HL-60 (cell line): Measurements from ENCODE around the gene GLRA3.
A peak's percentile ranks its signal among the peaks of the same experiment; 100 is the strongest.

Source experiments
- DNase-seq, 2 experiments: peaks; one replicate each; pipeline ENCODE4 v3.0.0-alpha.2; 2010 to 2020; ENCODE audit warnings: low read depth in 1 of 2, low spot score in 1 of 2
- H3K27ac ChIP-seq: fragments of 250-450 bp; sonication (Bioruptor Pico); replicated peaks from 2 replicates; pipeline ENCODE4 v1.5.1; 2020; ENCODE audit warnings: mild to moderate bottlenecking, moderate library complexity
- H3K27me3 ChIP-seq: fragments of 250-450 bp; sonication (Bioruptor Pico); 2 replicates; pipeline ENCODE4 v1.5.1; 2021; ENCODE audit warnings: mild to moderate bottlenecking, moderate library complexity; ENCODE audit not compliant: insufficient read depth, poor library complexity, severe bottlenecking
- H3K4me3 ChIP-seq: replicated peaks from 2 replicates; pipeline ENCODE4 v1.5.1; 2011; ENCODE audit warnings: mild to moderate bottlenecking, control low read depth, low read length; ENCODE audit not compliant: insufficient read depth
- GABPA ChIP-seq: IDR thresholded peaks from 2 replicates; pipeline ENCODE4 v1.6.1; 2012; ENCODE audit warnings: low read depth
- POLR2AphosphoS5 ChIP-seq: IDR thresholded peaks from 2 replicates; pipeline ENCODE4 v1.6.1; 2012; ENCODE audit warnings: low read depth
- SPI1 ChIP-seq: IDR thresholded peaks from 2 replicates; pipeline ENCODE4 v1.6.1; 2012; ENCODE audit warnings: low read depth, mild to moderate bottlenecking, borderline replicate concordance
- TF ChIP-seq, protein P1 (sequence below): IDR thresholded peaks from 2 replicates; pipeline ENCODE4 v1.6.1; 2012; ENCODE audit warnings: low read depth; ENCODE audit not compliant: insufficient replicate concordance
- TF ChIP-seq, protein P2 (sequence below): IDR thresholded peaks from one replicate; pipeline ENCODE4 v1.5.1; 2011; ENCODE audit warnings: low read length, control low read depth, inconsistent platforms; ENCODE audit not compliant: insufficient read depth

GLRA3 gene

DNA sequence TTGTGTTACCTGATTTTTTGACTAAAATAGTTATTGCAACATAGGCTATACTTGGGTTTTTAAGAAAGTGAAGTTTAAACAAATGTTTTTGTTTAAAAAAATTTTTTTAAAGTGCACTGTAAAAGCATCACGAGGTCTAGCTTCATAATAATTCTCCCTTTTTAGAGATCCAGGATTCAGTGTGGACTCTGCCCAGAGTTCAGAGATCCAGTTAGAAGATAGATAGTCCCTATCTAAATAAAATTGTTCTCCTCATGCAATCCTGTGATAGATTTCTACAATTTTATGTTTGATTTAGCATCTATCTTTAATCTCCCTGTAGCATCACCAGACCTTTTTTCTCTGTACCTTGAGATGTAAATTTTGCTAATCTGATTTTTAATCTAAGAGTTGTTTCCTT is 221.3 kb downstream of the GLRA3 start:
- no peak for DNase-seq
- no peaks in the 10 kb centered on the region for H3K27me3 ChIP-seq
- H3K4me3 ChIP-seq: no peak overlapping the region
- H3K27ac ChIP-seq: no peak overlapping the region
- no peak for TF ChIP-seq SPI1
- TF ChIP-seq, protein P1, sequence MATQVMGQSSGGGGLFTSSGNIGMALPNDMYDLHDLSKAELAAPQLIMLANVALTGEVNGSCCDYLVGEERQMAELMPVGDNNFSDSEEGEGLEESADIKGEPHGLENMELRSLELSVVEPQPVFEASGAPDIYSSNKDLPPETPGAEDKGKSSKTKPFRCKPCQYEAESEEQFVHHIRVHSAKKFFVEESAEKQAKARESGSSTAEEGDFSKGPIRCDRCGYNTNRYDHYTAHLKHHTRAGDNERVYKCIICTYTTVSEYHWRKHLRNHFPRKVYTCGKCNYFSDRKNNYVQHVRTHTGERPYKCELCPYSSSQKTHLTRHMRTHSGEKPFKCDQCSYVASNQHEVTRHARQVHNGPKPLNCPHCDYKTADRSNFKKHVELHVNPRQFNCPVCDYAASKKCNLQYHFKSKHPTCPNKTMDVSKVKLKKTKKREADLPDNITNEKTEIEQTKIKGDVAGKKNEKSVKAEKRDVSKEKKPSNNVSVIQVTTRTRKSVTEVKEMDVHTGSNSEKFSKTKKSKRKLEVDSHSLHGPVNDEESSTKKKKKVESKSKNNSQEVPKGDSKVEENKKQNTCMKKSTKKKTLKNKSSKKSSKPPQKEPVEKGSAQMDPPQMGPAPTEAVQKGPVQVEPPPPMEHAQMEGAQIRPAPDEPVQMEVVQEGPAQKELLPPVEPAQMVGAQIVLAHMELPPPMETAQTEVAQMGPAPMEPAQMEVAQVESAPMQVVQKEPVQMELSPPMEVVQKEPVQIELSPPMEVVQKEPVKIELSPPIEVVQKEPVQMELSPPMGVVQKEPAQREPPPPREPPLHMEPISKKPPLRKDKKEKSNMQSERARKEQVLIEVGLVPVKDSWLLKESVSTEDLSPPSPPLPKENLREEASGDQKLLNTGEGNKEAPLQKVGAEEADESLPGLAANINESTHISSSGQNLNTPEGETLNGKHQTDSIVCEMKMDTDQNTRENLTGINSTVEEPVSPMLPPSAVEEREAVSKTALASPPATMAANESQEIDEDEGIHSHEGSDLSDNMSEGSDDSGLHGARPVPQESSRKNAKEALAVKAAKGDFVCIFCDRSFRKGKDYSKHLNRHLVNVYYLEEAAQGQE: no peak

DNA sequence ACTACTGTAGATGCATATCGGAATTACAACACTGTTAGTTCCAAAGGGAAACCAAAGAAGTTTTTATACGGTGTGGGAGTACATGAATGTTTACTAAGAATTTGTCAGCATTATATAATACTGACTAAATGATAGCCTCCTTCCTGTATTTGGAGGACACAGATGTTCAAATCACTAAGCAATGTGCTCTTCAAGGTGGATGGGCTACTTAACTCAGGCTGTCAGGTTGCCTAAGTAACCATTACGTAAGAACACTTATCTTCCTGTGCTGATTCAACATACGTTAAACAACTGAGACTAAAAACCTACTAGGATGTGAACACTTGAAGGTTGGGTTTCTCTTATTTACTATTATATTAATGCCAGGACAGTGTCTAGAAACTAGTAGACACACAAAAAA is 224.8 kb downstream of the GLRA3 start:
- H3K27ac ChIP-seq: peak overlapping the region; percentile 47

DNA sequence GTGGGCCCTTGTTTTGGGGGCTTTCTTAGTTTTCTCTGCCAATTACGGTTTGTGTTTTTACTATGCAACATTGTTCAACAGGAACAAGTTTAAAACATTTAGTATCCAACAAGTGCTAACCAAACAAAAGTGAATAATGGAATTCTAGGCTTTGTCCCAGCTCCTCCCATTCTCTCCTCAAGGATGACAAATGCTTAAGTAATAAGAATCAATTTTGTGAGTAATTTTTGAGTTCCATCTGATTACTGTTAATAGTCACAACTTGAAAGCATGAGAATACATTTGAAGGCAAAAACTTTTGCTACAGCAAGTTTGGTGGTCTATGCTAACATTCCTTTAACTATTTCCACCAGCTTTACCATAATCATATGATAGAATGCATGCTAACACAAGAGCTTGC is 228.7 kb downstream of the GLRA3 start:
- no peak overlapping the region for H3K4me3 ChIP-seq
- no peaks in the 10 kb centered on the region for H3K27me3 ChIP-seq
- no peak for TF ChIP-seq POLR2AphosphoS5
- no peak for TF ChIP-seq SPI1
- TF ChIP-seq, protein P1: no peak
- no peak for TF ChIP-seq GABPA
- TF ChIP-seq, protein P2, sequence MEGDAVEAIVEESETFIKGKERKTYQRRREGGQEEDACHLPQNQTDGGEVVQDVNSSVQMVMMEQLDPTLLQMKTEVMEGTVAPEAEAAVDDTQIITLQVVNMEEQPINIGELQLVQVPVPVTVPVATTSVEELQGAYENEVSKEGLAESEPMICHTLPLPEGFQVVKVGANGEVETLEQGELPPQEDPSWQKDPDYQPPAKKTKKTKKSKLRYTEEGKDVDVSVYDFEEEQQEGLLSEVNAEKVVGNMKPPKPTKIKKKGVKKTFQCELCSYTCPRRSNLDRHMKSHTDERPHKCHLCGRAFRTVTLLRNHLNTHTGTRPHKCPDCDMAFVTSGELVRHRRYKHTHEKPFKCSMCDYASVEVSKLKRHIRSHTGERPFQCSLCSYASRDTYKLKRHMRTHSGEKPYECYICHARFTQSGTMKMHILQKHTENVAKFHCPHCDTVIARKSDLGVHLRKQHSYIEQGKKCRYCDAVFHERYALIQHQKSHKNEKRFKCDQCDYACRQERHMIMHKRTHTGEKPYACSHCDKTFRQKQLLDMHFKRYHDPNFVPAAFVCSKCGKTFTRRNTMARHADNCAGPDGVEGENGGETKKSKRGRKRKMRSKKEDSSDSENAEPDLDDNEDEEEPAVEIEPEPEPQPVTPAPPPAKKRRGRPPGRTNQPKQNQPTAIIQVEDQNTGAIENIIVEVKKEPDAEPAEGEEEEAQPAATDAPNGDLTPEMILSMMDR: no peak
- DNase-seq: no peak
- H3K27ac ChIP-seq: no peak overlapping the region

More for the DNA sequence above, 224.8 kb downstream of the GLRA3 start:
- no peak for TF ChIP-seq GABPA
- peak; percentile 57 to 73 for DNase-seq
- Histone ChIP-seq H3K27me3 (no peaks in the 10 kb centered on the region), H3K4me3 (no peak overlapping the region)

DNA sequence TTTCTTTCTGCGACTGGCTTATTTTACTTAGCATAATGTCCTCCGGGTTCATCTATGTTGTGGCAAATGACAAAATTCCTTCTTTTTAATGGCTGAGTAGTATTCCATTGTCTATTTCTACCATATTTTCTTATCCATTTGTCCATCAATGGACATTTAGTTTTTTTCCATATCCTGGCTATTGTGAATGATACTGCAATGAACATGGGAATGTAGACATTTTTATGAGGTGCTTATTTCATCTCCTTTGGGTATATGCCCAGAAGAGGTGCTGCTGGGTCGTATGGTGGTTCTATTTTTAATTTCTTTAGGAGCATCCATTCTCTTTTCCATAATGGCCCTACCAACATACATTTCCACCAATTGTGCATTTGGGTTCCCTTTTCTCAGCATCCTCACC is 230.2 kb downstream of the GLRA3 start:
- Histone ChIP-seq H3K27me3 (no peaks in the 10 kb centered on the region), H3K4me3 (no peak overlapping the region), H3K27ac (no peak overlapping the region)
- TF ChIP-seq, protein P1: no peak
- TF ChIP-seq POLR2AphosphoS5 (no peak), SPI1 (no peak), GABPA (no peak)
- TF ChIP-seq, protein P2: no peak
- DNase-seq: no peak
